ENCODE measurements around the gene SRPRB. TPM values are rescaled to one million over a fixed set of nuclear protein-coding genes. Genes with fewer than 3 reads are reported as not detected.
A peak's percentile ranks its signal among the peaks of the same experiment; 100 is the strongest.

The SRPRB gene
- total RNA-seq, 1 donor from 2014 or later, result 45.4 TPM

DNA sequence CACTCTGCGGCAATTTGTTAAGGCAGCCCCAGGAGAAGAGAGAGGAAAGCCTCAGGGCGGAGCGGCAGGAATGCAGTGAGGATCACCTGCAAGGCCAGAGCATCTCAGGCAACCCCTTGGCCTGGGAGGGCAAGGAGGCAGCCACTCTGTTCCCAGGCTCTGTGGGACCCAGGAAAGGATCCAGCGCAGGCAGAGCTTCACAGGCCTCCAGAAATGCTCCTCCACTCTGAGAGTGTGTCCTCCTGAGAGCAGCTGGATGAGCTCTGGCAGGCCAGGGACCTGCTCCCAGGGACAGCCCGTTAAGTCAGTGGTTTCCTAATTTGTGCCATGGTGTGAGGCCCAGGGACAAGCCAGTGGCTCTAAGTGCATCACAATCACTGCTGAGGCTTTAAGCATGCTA, 54.9 kb downstream of the SRPRB start:
- Histone ChIP-seq H3K27ac (no peak overlapping the region), H3K4me1 (no peaks in the 10 kb centered on the region), H3K4me3 (no peak overlapping the region), H3K36me3 (no peaks in the 10 kb centered on the region), H3K27me3 (no peaks in the 10 kb centered on the region), H3K9me3 (no peaks in the 10 kb centered on the region)
- intact Hi-C loops (cut with DNase I), result no loop called here
- ATAC-seq (no peak), DNase-seq (peak; percentile 42)
- no peak for TF ChIP-seq CTCF (IDR thresholded peaks at IDR 0.05)

GRCh38 chr3:133862161-133862560, 56.5 kb downstream of the SRPRB start:
- no peaks in the 10 kb centered on the region for H3K4me1 ChIP-seq
- intact Hi-C loops (cut with DNase I), result no loop called here
- H3K4me3 ChIP-seq, result no peak overlapping the region
- DNase-seq (peak; percentile 38), ATAC-seq (no peak)
- H3K27me3 ChIP-seq, result no peaks in the 10 kb centered on the region
- no peaks in the 10 kb centered on the region for H3K9me3 ChIP-seq
- no peak overlapping the region for H3K27ac ChIP-seq
- no peaks in the 10 kb centered on the region for H3K36me3 ChIP-seq
- no peak for TF ChIP-seq CTCF (IDR thresholded peaks at IDR 0.05)

GRCh38 chr3:133863911-133864310, 58.3 kb downstream of the SRPRB start:
- no peak for TF ChIP-seq CTCF (IDR thresholded peaks at IDR 0.05)
- Histone ChIP-seq H3K27me3 (no peaks in the 10 kb centered on the region), H3K9me3 (no peaks in the 10 kb centered on the region), H3K27ac (no peak overlapping the region), H3K36me3 (no peaks in the 10 kb centered on the region), H3K4me3 (no peak overlapping the region), H3K4me1 (no peaks in the 10 kb centered on the region)
- intact Hi-C loops (cut with DNase I), result no loop called here
- ATAC-seq (no peak), DNase-seq (peak; percentile 12)

DNA sequence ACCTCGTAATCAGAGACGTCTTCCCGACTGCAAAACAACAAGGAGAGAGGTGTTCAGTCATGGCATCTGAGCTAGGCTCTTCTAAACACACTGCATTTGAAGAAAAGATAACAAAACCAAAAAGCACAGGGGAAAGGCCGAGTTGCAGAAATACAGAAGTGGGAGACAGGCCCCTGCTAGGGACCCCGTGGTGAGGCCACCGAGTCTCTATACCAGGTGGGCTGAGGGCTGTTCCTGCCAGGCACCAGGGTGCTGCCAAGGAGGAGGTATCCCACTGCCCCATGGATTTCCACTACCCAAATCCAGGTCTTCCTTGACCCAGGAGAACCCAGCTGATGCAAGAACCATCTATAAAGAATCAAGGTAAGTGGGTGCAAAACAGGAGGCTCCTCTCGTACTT, 59.0 kb downstream of the SRPRB start:
- H3K36me3 ChIP-seq, result no peaks in the 10 kb centered on the region
- ATAC-seq (no peak), DNase-seq (peak; percentile 34)
- no peaks in the 10 kb centered on the region for H3K9me3 ChIP-seq
- intact Hi-C loops (cut with DNase I), result no loop called here
- no peak overlapping the region for H3K4me3 ChIP-seq
- H3K4me1 ChIP-seq, result no peaks in the 10 kb centered on the region
- no peak for TF ChIP-seq CTCF (IDR thresholded peaks at IDR 0.05)
- no peaks in the 10 kb centered on the region for H3K27me3 ChIP-seq
- H3K27ac ChIP-seq, result no peak overlapping the region

- no peaks in the 10 kb centered on the region for H3K4me1 ChIP-seq
- no peak for TF ChIP-seq CTCF (IDR thresholded peaks at IDR 0.05)
Measured at GRCh38 chr3:133865136-133865855, 59.7 kb downstream of the SRPRB start.

DNA sequence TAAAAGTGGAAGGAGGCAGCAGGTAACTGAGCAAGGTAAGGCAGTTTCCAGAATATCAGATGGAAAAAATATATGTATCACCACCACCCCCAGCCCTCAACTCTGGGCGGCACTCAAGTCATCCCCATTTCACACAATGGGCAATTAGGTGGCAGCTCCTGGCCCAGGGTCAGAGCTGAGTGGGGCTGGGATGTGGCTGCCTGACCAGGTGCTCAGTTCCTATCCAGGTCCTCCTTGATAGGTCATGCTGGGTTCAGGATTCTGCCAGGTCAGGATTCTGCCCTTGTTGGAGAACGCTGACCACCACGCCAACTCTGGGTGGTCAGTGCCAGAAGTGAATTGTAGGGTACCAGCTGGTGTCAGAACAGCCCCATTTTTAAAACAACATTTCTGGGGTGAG, 60.5 kb downstream of the SRPRB start:
- H3K36me3 ChIP-seq, result no peaks in the 10 kb centered on the region
- H3K27ac ChIP-seq, result no peak overlapping the region
- H3K27me3 ChIP-seq, result no peaks in the 10 kb centered on the region
- DNase-seq (peak; percentile 25), ATAC-seq (no peak)
- TF ChIP-seq CTCF (IDR thresholded peaks at IDR 0.05), result no peak
- intact Hi-C loops (cut with DNase I), result no loop called here
- H3K9me3 ChIP-seq, result no peaks in the 10 kb centered on the region
- H3K4me3 ChIP-seq, result no peak overlapping the region
- H3K4me1 ChIP-seq, result no peaks in the 10 kb centered on the region

More at GRCh38 chr3:133865136-133865855, 59.7 kb downstream of the SRPRB start:
- Histone ChIP-seq H3K9me3 (no peaks in the 10 kb centered on the region), H3K27ac (no peak overlapping the region), H3K4me3 (no peak overlapping the region), H3K27me3 (no peaks in the 10 kb centered on the region), H3K36me3 (no peaks in the 10 kb centered on the region)
- intact Hi-C loops (cut with DNase I), result no loop called here
- no peak for ATAC-seq
- DNase-seq, result peak; percentile 25
